Fibroblast of the aortic adventitia (primary cell): Measurements from ENCODE around the gene FOXP4. TPM values are rescaled to one million over a fixed set of nuclear protein-coding genes. Genes with fewer than 3 reads are reported as not detected.
A peak's percentile ranks its signal among the peaks of the same experiment; 100 is the strongest.

Experiments
- DNase-seq: peaks from one replicate; pipeline ENCODE4 v3.0.0-alpha.2; 2010; ENCODE audit warnings: low read depth
- H3K4me3 ChIP-seq: 2 replicates; pipeline ENCODE4 v1.5.1; 2011; ENCODE audit warnings: low read depth, mild to moderate bottlenecking, control low read depth, low read length, moderate library complexity
- CTCF ChIP-seq: IDR thresholded peaks from 2 replicates; pipeline ENCODE4 v1.5.1; 2011; ENCODE audit warnings: mild to moderate bottlenecking, low read length, control low read depth, inconsistent platforms; ENCODE audit not compliant: insufficient read depth
- total RNA-seq: library from RNA; depleted of rRNA; stranded (reverse); fragments of >200 nt; gene quantifications from 2 replicates; pipeline ENCODE4 v1.2.3, GENCODE V29; 2012; ENCODE audit warnings: low replicate concordance

FOXP4 gene
- total RNA-seq, 1 donor = 2.9 TPM

- TF ChIP-seq CTCF = no peak
Measured at GRCh38 chr6:41588111-41588510, 41.9 kb downstream of the FOXP4 start.

GRCh38 chr6:41589223-41589622, 43.0 kb downstream of the FOXP4 start:
- H3K4me3 ChIP-seq = no peak overlapping the region
- no peak for DNase-seq
- no peak for TF ChIP-seq CTCF

More at GRCh38 chr6:41588111-41588510, 41.9 kb downstream of the FOXP4 start:
- no peak for DNase-seq
- H3K4me3 ChIP-seq = no peak overlapping the region

- TF ChIP-seq CTCF = no peak
- no peak for DNase-seq
- H3K4me3 ChIP-seq = no peak overlapping the region
Measured at GRCh38 chr6:41589636-41590622, 43.7 kb downstream of the FOXP4 start.

GRCh38 chr6:41591122-41591521, 44.9 kb downstream of the FOXP4 start:
- no peak overlapping the region for H3K4me3 ChIP-seq
- DNase-seq = no peak
- TF ChIP-seq CTCF = no peak

GRCh38 chr6:41591859-41592502, 45.8 kb downstream of the FOXP4 start:
- peak; percentile 59 for DNase-seq
- peak; percentile 93 for TF ChIP-seq CTCF
- no peak overlapping the region for H3K4me3 ChIP-seq

- no peak for TF ChIP-seq CTCF
- no peak overlapping the region for H3K4me3 ChIP-seq
Measured at GRCh38 chr6:41593406-41593805, 47.2 kb downstream of the FOXP4 start.

More at GRCh38 chr6:41593406-41593805, 47.2 kb downstream of the FOXP4 start:
- DNase-seq = no peak
